GM18508 (cell line): ENCODE data around the gene RHOBTB3.
"Not testable (repeated sequence)": the region's sequence is repeated elsewhere in the genome, so short reads cannot be mapped to it uniquely, and the experiment has no call there.

Experiments used
- ATAC-seq: cut with Tn5 transposase; IDR thresholded peaks from one replicate; pipeline ENCODE4 v1.9.1; 2021; ENCODE audit warnings: moderate number of reproducible peaks; ENCODE audit not compliant: insufficient read depth, unreplicated experiment

The RHOBTB3 gene

DNA sequence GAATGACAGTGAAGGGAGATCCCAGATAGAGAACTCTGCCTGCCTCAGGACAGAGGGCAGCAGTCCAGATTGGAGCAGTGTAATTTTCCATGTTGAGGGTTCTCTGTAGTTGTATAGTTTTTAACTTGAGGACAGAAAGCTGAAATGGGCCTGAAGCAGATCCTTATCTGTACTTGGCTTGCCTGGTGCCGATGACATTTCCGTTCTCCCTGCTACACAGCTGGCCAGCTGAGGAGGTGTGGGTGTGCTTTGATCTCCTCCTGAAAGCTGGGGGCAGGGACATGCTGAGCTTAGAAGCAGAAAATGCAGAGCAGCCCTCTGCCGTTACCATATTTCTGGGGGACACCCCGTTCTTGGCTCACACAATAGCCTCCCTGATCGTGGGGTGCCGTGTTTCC is 80.9 kb downstream of the RHOBTB3 start:
- no peak for ATAC-seq

DNA sequence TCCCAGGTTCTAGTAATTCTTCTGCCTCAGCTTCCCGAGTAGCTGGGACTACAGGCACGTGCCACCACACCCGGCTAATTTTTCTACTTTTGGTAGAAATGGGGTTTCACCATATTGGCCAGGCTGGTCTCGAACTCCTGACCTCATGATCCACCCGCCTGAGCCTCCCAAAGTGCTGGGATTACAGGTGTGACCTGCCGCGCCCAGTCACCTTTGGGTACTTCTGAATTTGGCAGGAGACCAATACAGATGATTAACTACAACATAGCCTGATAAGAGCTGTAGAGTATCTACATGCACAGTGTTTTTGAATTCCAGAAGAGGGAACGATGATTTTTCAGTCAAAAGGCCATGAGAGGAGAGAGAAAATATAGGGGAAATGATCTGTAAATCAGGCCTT is 81.9 kb downstream of the RHOBTB3 start:
- ATAC-seq = not testable (repeated sequence)

DNA sequence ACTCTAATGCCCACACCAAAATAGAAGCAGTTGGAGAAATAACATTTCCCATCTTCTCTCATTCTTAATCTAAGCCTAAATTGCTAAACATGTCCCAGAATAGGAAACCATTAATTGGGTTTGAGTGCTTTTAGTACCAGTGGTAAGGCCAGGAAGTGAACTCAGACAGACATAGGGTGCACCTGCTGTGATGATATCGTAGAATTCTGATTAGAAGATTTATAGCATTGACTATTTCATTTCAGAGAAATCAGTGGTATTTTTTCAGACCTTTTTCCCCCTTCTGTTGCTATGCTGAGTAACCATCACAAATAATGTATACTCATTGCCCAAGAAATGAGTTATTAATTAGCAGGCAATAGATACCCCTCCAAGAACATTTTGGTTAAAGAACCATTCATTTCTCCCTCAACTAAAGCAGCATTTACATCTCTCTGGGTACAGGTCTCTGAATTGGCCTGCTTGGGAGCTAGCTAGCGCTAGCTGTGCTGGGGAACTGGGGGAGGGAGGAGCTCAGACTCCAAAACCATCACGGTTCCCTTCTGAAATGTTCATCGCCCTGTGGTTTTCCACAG is 84.1 kb downstream of the RHOBTB3 start:
- ATAC-seq = no peak

DNA sequence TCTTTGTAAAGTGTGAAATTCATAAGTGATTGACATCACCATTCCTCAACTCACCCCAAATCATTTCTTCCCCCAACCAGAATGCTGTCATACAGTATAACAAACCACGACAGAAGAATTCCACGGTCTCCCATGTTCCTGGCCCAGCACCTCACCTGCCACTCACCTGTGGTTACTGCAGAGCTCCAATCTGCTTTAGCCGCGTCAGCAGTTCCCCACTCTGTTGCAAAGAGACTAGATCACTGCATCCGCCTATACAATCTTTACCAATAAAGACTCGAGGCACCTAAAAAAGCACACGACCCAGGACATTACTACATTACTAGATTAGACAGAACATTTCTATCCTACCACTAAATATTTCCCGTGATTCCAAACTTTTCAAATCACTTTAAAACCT is 85.2 kb downstream of the RHOBTB3 start:
- no peak for ATAC-seq

DNA sequence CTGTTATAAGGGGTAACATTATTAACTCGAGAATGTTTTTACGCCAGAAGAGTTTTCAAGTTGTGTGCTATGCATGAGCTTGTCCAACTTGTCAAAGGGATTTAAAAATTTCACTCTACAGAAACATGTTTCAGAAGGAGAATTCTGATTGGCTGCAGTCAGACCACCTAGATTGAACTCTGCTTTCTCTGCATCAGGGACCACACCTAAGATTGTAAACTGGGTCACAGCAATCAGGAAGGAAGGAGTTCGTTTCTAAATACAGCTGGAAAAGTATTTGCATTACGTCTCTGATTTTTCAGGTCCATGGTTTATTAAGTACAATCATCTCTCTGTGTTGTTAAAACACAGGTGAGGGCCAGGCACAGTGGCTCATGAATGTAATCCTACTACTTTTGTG is 85.6 kb downstream of the RHOBTB3 start:
- ATAC-seq = no peak

DNA sequence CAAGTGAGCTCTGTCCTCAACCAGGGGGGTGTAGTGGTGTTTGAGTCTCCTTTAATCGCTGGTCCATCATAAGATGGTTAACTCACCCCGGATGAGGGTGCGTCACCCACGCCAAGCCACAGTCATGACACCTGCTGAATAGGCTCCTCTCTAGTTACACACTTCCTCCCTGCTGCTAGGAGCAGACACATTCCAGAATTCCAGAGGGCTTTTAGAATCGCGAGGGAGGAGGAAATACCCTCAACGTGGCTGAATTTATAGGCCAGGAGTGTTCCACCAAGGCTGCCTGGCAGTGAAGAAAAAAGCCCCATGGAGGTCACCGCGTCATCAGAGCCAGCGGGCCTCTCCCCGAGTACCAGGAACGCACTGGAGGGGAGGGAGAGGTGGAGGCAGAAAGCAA is 86.3 kb downstream of the RHOBTB3 start:
- no peak for ATAC-seq

DNA sequence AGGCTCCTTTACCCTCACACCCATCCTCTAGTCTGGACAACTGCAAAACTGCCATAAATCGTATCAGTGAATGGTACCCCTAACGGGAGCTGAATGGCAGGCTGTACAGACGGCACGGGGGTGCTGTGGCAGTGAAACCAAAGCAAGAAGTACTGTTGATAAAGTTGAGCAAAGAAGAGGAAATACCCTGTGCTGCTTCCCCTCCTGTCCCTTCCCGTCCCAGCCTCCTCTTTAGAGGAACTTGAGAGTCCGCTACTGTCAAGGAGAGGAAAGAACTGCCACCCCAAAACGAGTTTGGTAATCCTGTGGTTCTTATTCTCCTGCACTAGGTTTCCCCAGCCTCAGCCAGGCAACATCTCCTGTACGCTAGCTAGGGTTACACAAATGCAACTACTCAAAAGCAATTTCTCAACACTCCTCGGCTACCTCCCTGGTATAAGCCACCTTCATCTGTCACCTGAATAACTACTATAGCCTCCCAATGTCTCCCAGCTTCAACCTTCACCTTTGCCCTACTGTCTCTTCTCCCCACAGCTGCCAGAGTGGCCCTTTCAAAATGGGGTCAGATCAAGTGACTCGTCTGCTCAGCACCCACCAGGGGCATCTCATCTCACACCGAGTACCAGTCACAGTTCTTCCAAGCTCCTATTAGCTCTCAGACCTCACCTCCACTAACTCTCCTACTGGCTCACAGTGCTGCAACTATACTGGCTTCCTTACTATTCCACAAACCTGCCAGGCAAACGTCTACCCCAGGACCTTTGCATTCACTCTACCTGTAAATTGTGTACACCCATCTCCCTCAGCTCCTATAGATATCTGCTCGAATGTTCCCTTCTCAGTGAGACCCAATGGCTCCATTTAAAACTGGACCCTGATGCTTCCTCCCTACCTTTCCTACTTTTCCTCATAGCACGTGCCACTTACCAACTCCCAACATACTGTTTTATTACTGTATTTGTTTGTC is 87.3 kb downstream of the RHOBTB3 start:
- ATAC-seq = no peak

DNA sequence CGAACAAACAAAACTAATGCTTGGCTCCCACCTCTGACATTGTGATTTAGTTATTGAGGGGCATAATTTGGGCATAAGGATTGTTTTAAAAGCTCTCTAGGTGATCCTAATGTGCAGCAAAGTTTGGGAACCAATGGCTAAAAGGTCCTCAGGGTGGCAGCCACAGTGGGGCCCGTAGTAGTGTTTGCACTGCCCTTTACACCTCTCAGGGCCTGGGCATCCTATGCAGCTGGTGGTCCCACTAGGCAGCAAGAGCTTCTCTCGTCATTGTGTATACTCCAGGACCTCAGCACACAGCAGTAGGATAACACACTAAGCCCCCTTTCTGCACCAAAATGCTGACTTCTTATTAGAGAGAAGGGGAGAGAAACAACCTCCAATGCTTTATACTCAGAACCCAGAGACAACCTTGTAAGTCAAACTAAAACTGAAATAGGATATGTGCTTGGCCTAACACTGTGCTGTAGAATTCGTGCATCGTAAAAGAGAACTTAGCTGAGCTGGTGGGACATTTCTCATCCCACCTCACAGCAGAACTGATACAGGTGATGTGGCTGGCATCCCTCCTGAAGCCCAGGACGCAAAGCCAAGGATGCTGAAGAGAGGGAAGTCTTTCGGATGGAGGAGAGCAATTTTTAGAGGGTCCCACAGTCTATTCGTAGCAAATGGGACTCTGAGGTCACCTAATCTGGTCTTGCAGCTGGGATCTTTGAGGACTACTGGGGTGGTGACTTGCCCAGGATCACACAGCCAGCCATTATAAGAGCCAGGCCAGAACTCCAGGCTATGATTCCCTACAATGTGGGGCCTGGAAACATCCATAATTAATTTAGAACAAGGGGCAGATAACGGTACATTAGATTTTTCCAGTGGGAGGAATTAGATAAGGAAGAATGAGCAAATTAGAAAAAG is 90.2 kb downstream of the RHOBTB3 start:
- ATAC-seq = no peak

DNA sequence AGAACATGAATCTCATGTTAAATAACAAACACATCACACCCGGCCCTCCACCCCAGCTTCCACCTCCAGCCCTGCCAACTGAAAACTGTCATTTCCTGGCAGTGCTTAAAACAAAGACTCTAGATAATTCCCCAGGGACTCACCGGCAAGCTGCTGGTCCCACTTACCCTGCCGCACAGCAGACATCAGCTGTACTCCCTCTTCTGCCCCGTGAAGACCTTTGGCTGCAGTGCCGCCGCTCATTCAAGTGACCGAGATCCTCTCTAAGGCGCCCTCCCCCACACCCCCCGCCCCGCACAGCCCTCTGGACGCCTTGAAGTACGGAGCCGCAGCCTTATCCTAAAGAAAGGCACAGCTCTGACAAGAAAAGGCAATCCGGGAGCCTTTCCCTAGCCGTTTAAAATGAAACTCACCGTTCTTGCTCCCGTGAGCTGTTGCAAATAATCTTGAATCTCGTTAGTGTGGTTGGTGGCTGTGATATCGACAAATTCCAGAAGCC is 91.0 kb downstream of the RHOBTB3 start:
- ATAC-seq = peak; percentile 31

DNA sequence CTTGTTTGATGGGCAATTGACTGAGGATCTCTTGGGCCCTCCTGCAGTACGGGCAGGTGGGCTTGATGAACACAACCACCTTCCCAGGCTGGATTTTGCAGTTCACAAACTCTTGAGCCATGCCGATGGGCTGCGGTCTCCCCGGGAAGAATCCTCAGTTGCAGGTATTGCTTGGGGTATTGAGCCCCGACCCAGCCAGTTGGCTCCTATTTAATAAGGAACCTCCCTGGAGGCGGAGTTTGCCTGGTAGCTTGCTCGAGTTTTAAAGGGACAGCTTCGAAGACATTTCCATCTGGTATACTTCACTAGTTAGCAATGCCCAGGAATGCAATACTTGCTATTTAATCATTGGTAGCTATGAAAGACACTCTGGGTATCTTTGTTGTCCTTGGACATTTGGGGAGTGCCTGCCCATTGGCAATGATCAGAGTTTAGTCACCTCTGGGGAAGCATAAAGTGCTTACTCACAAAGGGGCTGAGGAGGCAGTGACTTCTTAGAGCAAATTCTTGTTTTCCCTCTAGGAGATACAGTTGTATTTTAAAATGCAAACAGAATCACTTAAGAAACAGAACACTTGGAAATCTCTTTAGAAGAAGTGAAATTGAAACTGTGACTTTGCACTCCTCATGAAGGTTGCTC is 91.5 kb downstream of the RHOBTB3 start, which contains the start of gene GLRX:
GLRX (minus strand) TSS at position 185 of the 640 bp plus-strand sequence; CDS start at position 121, 64 bp downstream.
- ATAC-seq = no peak

DNA sequence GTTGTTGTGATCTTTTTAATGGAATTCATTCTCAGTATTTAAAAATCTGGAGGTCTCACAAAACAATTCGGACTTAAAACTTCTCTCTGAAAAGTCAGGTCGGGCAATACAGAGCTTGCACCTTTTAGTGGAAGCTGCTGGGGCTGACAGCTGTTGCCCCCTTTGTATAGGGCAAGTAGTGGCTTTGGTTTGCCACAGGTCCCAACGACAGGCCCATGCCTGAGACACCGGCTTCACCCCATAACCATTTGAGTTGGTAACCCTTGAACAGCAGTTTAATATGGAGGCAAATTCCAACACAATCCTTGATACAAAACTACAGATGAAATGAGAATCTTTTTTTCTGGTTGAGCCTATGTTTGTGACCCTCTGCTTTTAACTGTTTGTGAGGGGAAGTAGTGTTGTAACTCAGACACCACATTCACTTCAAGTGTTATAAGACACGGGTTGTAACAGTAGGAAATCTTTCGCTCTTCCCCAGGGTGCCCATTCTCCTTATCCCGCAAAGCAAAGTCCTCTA is 92.1 kb downstream of the RHOBTB3 start:
- ATAC-seq = no peak

DNA sequence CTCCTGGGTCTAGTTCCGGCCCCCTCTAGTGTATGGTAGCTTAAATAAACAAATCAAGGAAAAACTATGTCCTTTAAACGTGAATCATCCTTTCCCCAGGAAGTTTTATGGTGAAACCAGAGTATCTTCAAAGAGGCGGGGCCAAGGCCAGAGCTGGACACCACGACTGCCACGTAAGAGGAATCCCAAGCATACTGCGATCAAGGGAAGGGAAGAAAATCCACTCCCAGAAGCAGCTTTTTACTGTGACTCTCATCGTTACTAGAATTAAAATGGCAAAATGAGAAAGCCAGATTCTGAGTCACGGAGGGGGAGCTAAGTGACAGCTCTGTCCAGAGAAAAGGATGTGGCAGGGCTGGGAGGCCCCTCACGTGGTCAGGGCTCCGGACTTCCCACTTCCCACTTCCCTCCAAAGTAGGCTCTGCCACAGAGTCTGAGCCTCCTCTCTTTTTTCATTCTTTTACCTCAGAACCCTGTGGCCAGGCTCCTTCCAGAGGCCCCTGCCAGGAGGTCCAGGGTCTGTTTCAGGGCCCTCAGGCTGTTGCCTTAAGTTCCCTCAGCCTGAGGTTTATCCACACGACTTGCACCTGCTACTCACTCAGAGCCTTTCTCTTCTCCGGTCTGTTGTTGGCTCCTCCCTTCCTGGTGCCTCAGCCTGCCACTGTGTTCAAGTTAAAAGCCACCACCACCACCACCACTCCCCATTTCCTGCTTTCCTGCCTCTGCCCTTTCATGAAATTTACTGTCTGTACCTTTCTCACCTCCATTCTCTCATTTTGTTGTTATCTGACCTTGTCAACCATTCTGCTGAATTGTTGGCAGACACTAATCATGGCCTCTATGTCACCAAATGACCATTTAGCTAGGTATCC is 92.8 kb downstream of the RHOBTB3 start:
- peak; percentile 32 for ATAC-seq

DNA sequence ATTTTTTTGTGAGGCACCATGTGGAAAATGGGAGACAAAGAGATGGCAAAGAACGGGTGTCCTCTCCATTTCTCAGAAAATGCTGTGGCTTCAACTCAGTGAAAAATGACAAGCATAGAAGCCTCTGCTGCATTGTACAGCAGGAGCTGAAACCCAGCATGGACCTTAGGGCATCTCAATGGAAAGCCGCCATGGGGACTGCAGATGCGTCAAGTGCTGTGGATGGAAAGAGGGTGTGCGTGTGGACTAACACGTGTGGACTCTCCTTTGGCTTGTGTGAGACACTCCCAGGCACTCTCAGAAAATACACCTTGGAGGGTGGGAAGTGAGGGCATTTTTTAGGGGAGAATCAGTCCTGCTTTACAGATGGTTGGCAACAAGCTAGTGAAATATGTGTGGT is 93.6 kb downstream of the RHOBTB3 start:
- no peak for ATAC-seq

DNA sequence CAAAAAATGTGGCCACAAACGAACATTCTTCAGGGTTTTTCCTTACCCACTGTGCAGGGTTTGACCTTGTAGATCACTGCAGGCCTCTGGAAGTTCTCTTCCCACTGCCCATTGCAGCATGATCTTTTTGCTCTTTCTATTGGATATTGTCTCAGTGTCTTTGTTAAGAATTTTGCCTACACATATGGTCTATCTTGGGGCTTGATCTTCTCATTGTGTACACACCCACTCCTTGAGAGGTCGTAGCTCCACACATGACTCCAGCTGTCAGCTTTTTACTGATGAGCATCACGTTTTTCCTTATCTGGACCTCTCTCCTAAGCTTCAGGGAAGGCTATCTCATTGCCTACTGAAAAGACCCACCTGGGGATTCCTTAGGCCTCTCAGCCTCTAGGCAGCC is 94.4 kb downstream of the RHOBTB3 start:
- no peak for ATAC-seq

DNA sequence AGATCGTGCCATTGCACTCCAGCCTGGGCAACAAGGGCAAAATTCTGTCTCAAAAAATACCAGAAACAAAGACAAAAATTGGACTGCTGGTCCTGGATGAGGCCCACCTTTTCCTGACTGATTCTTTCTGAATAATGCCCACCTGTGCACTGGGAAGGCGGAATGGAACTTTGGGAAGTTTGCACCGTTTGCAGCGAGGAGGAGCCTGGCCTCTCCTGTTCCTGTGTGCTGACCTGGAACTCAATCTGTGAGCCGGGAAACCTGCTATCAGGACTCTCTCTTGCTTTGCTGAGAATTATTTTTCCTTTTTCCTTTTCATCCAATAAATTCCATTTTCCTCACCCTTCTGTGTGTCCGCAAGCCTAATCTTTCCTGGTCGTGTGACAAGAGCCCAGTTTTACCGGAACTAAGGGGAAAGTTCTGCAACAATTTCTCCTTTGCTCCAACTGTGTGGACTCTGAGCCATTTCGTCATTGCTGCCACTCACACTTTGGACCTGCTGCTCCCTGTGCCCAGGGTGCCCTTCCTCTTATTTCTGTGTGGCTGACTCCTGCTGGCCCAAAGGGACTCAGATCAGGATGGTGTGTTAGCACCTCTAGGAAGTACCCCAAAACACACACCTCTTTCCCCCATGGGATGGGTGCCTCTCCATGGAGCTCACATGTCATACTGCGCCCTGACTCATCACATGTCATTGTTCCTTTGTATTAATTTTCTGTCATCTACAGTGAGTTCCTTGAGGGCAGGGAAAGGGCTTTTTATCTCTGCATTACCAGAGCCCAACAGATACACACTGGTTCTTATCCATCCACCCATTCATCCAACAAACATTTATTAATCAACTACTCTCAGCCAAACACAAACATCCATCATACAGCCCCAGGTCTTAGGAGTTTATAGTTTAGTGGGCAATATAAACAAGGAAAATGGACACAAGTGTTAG is 96.1 kb downstream of the RHOBTB3 start:
- no peak for ATAC-seq

DNA sequence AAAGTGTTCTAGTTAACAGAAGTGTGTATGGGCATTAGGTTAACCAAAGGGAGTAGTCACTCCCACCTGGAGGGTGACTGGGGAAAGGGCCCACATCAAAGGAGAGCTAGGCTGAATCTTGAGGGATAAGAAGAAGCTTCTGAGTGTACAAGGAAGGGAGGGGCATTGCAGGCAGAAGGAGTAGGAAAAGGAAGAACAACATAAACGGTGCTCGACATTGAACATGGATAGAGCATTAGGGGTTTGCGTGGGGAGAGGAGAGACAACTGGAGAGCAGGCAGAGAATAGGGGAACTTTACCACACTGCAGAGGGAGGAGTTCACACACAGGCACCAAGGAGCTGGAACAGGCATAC is 96.7 kb downstream of the RHOBTB3 start:
- no peak for ATAC-seq

DNA sequence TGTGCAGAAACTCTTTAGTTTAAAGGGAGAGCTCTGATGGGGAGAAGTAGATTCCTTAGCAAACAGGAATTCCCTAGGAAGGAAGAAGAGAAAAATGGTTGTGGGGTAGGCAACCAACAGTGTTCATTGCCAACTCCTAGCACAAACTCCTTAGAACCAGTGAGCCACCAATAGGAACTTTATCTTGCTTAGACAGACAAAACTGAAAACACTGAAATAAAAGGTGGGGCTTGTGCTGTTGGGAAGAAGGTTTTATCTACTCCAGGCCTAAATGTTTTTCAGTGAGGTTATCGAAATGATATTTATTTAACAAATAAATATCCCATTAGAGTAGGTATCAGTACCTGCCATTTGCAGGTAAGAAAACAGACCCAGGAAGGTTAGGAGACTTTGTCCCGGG is 99.1 kb downstream of the RHOBTB3 start:
- ATAC-seq = no peak

DNA sequence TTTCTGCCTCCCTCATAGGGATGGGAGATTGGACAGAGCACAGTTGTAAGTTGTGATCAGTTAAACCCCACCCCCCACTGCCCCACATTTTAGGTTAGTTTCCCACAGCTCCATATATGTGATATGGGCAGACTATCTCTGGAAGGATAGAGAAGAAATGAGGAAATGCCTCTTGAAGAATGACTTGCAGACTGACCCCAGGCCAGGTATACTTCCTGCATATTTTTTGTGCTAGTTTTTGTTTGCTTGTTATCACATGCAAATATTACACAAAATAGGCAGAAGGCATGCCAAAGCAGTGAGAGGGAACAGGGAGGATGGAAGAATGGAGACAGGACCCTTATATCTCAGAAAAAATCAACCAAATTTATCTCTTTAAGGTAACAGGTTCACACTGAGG is 101.5 kb downstream of the RHOBTB3 start:
- ATAC-seq = no peak
